ENCODE results near the gene CLCNKB.
A peak's percentile ranks its signal among the peaks of the same experiment; 100 is the strongest.
"Not testable (repeated sequence)": the region's sequence is repeated elsewhere in the genome, so short reads cannot be mapped to it uniquely, and the experiment has no call there.

The CLCNKB gene

DNA sequence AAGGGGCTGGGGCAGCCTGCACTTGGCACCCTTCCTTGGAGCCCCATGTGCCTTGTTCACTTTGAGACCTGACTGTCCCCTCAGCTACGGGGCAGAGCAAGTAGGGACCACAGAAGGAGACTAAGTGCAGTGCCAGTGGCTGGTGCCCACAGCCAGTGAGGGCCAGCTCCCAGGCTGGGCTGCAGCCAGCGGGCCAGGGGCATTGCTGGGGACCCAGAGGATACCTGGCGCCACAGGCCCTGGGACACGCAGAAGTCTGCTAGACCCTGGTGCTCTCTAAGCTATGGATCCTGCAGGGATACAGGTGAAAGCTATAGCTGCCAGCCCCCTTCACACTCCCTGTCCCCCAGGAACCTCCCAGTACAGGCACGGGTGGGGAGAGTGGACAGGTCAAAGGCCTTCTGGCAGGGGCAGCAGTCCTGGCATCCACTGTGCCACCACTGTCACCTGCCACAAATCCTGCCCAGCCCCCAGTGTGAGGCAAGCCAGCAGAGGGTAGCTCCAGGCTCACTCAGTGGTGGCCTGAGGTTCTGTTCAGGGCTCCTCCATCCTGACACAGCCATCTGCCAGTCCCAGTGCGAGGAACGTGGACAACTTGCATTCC is 20.4 kb upstream of the CLCNKB start:
- Histone ChIP-seq H3K27me3 (ENCODE audit: insufficient read depth, low read length) (peaks cover 17% of the 10 kb centered on the region), H3K4me3 (ENCODE audit: low read length) (no peak overlapping the region), H3K9ac (ENCODE audit: low read depth, low read length) (no peak overlapping the region), H3K36me3 (ENCODE audit: insufficient read depth, low read length) (no peaks in the 10 kb centered on the region), H3K27ac (ENCODE audit: low read depth, low read length) (no peak overlapping the region), H3K9me3 (ENCODE audit: insufficient read depth, low read depth, low read length) (no peaks in the 10 kb centered on the region), H3K4me1 (ENCODE audit: insufficient read depth, low read length) (peaks cover 9% of the 10 kb centered on the region)
- 86% methylated on average over 7 of the region's 7 CpGs for WGBS

DNA sequence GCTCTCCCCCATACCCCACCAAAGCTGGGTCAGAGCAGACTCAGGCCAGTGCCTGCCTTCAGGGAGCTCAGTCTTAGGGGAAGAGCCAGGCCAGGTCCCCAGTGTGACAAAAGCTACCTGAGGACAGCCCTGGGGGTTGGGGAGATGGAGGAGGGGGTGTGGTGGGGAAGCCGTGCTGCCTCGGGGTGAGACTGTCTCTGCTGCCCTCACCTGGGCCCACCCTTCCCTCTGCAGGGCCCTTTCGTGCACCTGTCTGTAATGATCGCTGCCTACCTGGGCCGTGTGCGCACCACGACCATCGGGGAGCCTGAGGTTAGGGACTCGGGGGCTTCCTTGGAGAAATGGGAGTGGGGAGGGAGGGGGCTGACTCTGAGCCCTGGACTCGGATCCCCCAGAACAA is 17.3 kb upstream of the CLCNKB start:
- Histone ChIP-seq H3K27me3 (ENCODE audit: insufficient read depth, low read length) (peaks cover 19% of the 10 kb centered on the region), H3K4me3 (ENCODE audit: low read length) (peak overlapping the region; percentile 50)
- H3K27ac ChIP-seq (ENCODE audit: low read depth, low read length); H3K9ac ChIP-seq (ENCODE audit: low read depth, low read length); H3K9me3 ChIP-seq (ENCODE audit: insufficient read depth, low read depth, low read length); H3K36me3 ChIP-seq (ENCODE audit: insufficient read depth, low read length); H3K4me1 ChIP-seq (ENCODE audit: insufficient read depth, low read length): not testable (repeated sequence)
- WGBS: 11% methylated on average over 3 of the region's 10 CpGs

DNA sequence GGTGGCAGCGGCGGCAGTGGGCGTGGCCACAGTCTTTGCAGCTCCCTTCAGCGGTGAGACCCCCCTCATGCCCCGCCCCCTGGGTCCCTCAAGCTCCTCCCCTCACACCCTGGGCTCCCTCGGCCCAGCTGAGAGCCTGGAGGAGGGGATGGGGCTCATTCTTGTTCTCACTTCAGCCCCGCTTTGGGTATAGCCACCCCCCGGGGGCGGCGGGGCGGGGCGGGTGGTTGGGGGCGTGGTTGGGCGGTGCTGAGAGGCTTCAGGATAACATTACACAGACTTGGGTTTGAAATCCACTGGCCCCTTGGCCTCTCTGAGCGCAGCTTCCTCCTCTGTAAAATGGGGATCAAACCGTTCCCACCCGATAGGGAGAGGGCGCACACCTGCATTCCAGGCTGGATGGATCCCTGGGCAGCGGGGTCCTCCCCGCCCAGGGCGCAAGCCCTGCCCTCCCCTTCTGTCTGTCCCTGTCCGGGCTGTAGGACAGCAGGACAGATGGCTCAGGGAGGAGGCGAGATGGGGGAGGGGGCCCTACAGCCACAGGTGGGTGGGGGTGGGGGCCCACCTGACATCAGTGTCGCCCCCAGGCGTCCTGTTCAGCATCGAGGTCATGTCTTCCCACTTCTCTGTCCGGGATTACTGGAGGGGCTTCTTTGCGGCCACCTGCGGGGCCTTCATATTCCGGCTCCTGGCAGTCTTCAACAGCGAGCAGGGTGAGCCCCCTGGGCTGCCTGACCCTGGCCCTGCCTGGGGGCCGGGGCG is 16.7 kb upstream of the CLCNKB start:
- H3K9ac ChIP-seq (ENCODE audit: low read depth, low read length): no peak overlapping the region
- H3K4me3 ChIP-seq (ENCODE audit: low read length): peak overlapping the region; percentile 50
- H3K4me1 ChIP-seq (ENCODE audit: insufficient read depth, low read length): no peaks in the 10 kb centered on the region

DNA sequence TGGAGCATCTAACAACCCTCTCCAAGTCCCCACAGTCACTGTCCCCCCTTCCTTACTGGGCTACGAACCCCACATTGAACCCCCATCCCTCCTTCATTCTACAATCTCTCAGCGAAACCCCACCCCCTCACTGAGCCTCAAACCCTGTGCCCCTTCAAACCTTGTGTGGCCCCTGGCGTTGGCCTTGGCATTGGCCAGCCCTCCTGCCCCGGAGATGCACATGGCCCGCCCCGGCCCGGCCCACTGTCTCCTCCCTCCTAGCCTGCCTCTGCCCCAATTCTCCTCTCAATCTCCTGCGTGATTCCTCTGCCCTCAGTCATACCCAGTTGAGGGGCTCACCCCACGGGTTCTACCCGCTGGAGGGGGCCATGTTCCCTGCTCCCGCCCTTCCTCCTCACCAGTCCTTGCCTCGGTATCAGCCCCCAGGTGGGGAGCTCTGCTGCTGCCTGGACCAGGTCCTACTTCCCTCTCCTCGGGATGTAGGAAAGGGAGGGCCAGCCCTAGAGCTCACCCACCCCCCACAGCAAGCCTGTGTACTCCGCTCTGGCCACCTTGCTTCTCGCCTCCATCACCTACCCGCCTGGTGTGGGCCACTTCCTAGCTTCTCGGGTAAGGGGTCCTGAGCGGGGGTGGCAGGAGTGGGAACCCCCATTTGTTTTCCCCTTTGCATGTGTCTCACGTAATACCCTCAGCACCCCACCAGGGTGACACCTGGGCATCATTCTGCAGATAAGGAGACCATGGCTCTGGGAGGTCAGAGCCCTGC is 15.2 kb upstream of the CLCNKB start:
- peaks cover 15% of the 10 kb centered on the region for H3K27me3 ChIP-seq (ENCODE audit: insufficient read depth, low read length)
- H3K4me1 ChIP-seq (ENCODE audit: insufficient read depth, low read length): no peaks in the 10 kb centered on the region
- no peak overlapping the region for H3K9ac ChIP-seq (ENCODE audit: low read depth, low read length)
- no peaks in the 10 kb centered on the region for H3K36me3 ChIP-seq (ENCODE audit: insufficient read depth, low read length)
- H3K27ac ChIP-seq (ENCODE audit: low read depth, low read length): no peak overlapping the region
- 81% methylated on average over 19 of the region's 19 CpGs for WGBS
- H3K9me3 ChIP-seq (ENCODE audit: insufficient read depth, low read depth, low read length): no peaks in the 10 kb centered on the region
- no peak overlapping the region for H3K4me3 ChIP-seq (ENCODE audit: low read length)

More for the DNA sequence above, 16.7 kb upstream of the CLCNKB start:
- 14% methylated on average over 32 of the region's 33 CpGs for WGBS
- Histone ChIP-seq H3K9me3 (ENCODE audit: insufficient read depth, low read depth, low read length) (no peaks in the 10 kb centered on the region), H3K27me3 (ENCODE audit: insufficient read depth, low read length) (peaks cover 15% of the 10 kb centered on the region), H3K36me3 (ENCODE audit: insufficient read depth, low read length) (no peaks in the 10 kb centered on the region), H3K27ac (ENCODE audit: low read depth, low read length) (no peak overlapping the region)

DNA sequence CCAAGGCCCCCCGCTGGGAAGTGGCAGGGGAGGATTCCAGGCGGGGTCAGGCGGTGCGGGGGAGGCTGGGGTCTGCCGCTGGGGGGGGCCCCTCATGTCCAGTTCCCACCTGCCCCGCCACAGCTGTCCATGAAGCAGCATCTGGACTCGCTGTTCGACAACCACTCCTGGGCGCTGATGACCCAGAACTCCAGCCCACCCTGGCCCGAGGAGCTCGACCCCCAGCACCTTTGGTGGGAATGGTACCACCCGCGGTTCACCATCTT is 14.6 kb upstream of the CLCNKB start:
- not testable (repeated sequence) for H3K27ac ChIP-seq (ENCODE audit: low read depth, low read length); H3K4me1 ChIP-seq (ENCODE audit: insufficient read depth, low read length); H3K9me3 ChIP-seq (ENCODE audit: insufficient read depth, low read depth, low read length); H3K4me3 ChIP-seq (ENCODE audit: low read length); H3K36me3 ChIP-seq (ENCODE audit: insufficient read depth, low read length); H3K9ac ChIP-seq (ENCODE audit: low read depth, low read length)
- WGBS: 88% methylated on average over 13 of the region's 13 CpGs
- H3K27me3 ChIP-seq (ENCODE audit: insufficient read depth, low read length): peaks cover 11% of the 10 kb centered on the region

DNA sequence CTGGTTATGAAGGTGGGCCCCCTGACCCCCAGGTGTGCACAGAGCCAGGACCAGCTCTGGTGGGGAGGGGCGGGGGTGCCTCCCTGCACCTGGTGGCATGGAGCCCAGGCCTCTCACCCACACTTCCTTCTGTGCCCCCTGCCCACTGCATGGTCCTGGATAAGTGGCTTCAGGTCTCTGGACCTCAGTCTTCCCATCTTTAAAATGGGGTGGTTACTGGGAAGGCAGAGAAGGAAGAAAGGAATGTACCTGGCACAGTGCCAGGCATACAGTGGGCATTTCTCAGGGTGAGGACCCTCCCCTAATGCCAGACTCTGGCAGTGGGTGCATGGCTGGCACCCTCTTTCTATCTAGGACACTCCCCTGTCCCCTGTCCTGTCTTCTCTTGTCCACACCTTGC is 14.3 kb upstream of the CLCNKB start:
- Histone ChIP-seq H3K9ac (ENCODE audit: low read depth, low read length) (no peak overlapping the region), H3K27ac (ENCODE audit: low read depth, low read length) (no peak overlapping the region), H3K27me3 (ENCODE audit: insufficient read depth, low read length) (peaks cover 11% of the 10 kb centered on the region), H3K36me3 (ENCODE audit: insufficient read depth, low read length) (no peaks in the 10 kb centered on the region), H3K9me3 (ENCODE audit: insufficient read depth, low read depth, low read length) (no peaks in the 10 kb centered on the region), H3K4me1 (ENCODE audit: insufficient read depth, low read length) (no peaks in the 10 kb centered on the region), H3K4me3 (ENCODE audit: low read length) (no peak overlapping the region)
- WGBS: 71% methylated on average over 1 of the region's 1 CpG

DNA sequence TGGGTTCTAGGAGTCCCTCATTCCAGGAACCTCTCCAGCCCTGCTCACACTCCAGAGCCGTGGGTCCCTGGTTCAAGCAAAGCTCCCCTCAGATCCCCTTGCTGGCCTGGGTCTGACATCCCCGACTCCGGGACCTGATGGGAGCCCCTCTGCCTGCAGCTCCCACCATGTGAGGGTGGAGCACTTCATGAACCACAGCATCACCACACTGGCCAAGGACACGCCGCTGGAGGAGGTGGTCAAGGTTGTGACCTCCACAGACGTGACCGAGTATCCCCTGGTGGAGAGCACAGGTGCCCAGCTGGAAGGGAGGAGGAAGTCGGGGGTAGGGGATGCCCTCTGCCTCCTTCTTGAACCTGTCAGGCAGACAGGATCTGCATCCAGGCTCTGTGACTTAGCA is 12.0 kb upstream of the CLCNKB start:
- no peak overlapping the region for H3K27ac ChIP-seq (ENCODE audit: low read depth, low read length)
- 85% methylated on average over 8 of the region's 8 CpGs for WGBS

DNA sequence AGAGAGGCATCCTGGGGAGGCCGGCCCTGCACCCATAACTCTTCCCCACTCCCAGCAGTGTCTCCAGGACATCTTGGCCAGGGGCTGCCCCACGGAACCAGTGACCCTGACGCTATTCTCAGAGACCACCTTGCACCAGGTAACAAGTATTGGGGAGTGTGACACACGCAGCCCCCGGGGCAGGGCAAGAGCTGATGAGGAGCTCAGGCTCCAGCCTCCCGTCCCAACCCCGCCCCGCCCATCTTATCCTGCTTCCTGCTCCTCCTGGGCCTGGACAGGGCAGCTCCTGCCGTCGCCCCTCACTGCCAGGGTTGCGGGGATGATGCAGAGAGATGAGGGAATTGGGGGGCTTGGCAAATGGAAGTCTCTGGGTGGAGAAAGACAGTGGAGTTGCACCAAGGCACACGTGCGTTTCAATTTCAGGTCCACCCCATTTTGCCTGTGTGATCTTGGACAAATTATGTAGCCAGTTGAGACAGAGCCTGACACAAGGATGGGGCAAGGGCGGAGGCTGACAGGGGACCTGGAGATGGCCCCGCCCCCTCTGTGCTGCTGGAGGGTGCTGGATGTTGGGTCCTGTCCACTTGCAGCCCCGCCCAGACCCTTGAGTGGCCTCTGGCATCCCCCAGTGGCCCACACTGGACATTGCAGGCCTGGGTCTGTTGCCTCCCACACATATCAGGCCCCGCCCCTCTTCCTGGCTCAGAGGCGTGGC is 11.0 kb upstream of the CLCNKB start:
- Histone ChIP-seq H3K9me3 (ENCODE audit: insufficient read depth, low read depth, low read length) (no peaks in the 10 kb centered on the region), H3K4me3 (ENCODE audit: low read length) (no peak overlapping the region), H3K36me3 (ENCODE audit: insufficient read depth, low read length) (no peaks in the 10 kb centered on the region), H3K9ac (ENCODE audit: low read depth, low read length) (no peak overlapping the region), H3K27ac (ENCODE audit: low read depth, low read length) (no peak overlapping the region), H3K4me1 (ENCODE audit: insufficient read depth, low read length) (no peaks in the 10 kb centered on the region), H3K27me3 (ENCODE audit: insufficient read depth, low read length) (0 out of 2 replicates have a peak, but pooled peaks cover 2% of the 10 kb centered on the region)
- WGBS: 60% methylated on average over 18 of the region's 18 CpGs

More for the DNA sequence above, 12.0 kb upstream of the CLCNKB start:
- Histone ChIP-seq H3K4me3 (ENCODE audit: low read length) (no peak overlapping the region), H3K9ac (ENCODE audit: low read depth, low read length) (no peak overlapping the region), H3K27me3 (ENCODE audit: insufficient read depth, low read length) (0 out of 2 replicates have a peak, but pooled peaks cover 3% of the 10 kb centered on the region), H3K36me3 (ENCODE audit: insufficient read depth, low read length) (no peaks in the 10 kb centered on the region), H3K4me1 (ENCODE audit: insufficient read depth, low read length) (no peaks in the 10 kb centered on the region), H3K9me3 (ENCODE audit: insufficient read depth, low read depth, low read length) (no peaks in the 10 kb centered on the region)

DNA sequence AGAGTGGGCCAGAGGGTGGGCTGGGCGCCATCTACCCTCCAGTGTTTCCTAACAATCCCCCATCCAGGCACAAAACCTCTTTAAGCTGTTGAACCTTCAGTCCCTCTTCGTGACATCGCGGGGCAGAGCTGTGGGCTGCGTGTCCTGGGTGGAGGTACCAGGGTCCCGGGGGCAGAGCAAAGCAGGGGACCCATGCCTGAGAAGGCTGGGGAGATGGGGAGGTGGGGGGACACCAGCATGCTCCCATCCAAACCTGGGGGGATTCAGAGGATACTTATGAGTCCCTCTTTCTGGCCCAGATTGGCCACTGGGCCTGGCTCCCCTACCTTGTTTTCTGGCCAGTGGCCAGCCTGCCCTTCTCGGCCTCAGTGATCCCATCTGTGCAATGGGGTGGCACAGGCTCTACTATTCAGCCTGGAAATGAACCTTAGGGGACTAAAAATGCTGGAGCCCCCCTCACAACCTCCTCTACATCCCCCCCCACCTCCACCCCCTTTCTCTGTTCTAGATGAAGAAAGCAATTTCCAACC is 10.4 kb upstream of the CLCNKB start:
- H3K4me1 ChIP-seq (ENCODE audit: insufficient read depth, low read length); H3K27ac ChIP-seq (ENCODE audit: low read depth, low read length); H3K4me3 ChIP-seq (ENCODE audit: low read length); H3K27me3 ChIP-seq (ENCODE audit: insufficient read depth, low read length); H3K9me3 ChIP-seq (ENCODE audit: insufficient read depth, low read depth, low read length); H3K9ac ChIP-seq (ENCODE audit: low read depth, low read length); H3K36me3 ChIP-seq (ENCODE audit: insufficient read depth, low read length): not testable (repeated sequence)
- 57% methylated on average over 7 of the region's 7 CpGs for WGBS

DNA sequence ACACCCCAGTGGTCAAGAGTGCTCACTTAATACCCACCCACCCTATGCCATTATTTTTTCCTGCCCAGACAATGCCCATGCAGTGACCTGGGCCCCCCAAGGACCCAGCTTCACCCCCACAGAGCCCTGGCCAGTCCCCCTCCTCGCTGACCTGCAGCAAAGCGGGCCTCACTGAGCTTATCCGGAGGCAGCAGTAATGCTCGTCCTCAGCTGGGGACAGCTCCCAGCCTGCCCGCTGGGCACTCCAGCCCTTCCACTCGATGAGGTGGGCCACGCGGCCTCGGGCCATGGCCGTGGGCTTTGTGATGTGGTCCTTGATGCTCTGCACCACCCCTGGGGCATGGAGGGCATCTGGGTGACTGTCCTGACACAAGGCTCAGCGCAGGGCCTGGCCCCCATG is 7.1 kb upstream of the CLCNKB start:
- not testable (repeated sequence) for H3K4me3 ChIP-seq (ENCODE audit: low read length); H3K36me3 ChIP-seq (ENCODE audit: insufficient read depth, low read length); H3K9me3 ChIP-seq (ENCODE audit: insufficient read depth, low read depth, low read length); H3K27me3 ChIP-seq (ENCODE audit: insufficient read depth, low read length); H3K9ac ChIP-seq (ENCODE audit: low read depth, low read length); H3K4me1 ChIP-seq (ENCODE audit: insufficient read depth, low read length); H3K27ac ChIP-seq (ENCODE audit: low read depth, low read length)
- WGBS: 94% methylated on average over 8 of the region's 11 CpGs

DNA sequence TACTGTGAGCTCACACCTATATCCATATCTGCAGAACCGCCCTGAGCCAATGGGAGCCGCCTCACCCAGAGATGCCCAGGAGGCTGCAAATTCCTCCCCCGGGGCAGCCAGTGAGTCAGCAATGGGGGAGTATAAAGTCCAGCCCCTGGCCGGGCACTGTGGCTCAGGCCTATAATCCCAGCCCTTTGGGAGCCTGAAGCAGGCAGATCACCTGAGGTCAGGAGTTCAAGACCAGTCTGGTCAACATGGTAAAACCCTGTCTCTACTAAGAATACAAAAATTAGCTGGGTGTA is 5.0 kb upstream of the CLCNKB start:
- 67% methylated on average over 4 of the region's 4 CpGs for WGBS
- no peak overlapping the region for H3K4me3 ChIP-seq (ENCODE audit: low read length)
- H3K27me3 ChIP-seq (ENCODE audit: insufficient read depth, low read length): no peaks in the 10 kb centered on the region
- H3K4me1 ChIP-seq (ENCODE audit: insufficient read depth, low read length): no peaks in the 10 kb centered on the region
- no peak overlapping the region for H3K9ac ChIP-seq (ENCODE audit: low read depth, low read length)
- H3K27ac ChIP-seq (ENCODE audit: low read depth, low read length): no peak overlapping the region
- H3K36me3 ChIP-seq (ENCODE audit: insufficient read depth, low read length): no peaks in the 10 kb centered on the region
- H3K9me3 ChIP-seq (ENCODE audit: insufficient read depth, low read depth, low read length): no peaks in the 10 kb centered on the region
